Measurements from ENCODE around the gene CEACAM21.

The CEACAM21 gene

GRCh38 chr19:41617941-41618730 lies 42.2 kb downstream of the CEACAM21 start:
- Histone ChIP-seq H3K4me1 (ENCODE audit: control insufficient read depth, insufficient read depth, low read length) (no peaks in the 10 kb centered on the region), H3K27me3 (ENCODE audit: control insufficient read depth, insufficient read depth, low read length) (no peaks in the 10 kb centered on the region), H3K27ac (ENCODE audit: low read depth, low read length) (no peak overlapping the region), H3K36me3 (ENCODE audit: control insufficient read depth, insufficient read depth, low read length) (no peaks in the 10 kb centered on the region), H3K9ac (ENCODE audit: low read length) (no peak overlapping the region), H3K4me3 (ENCODE audit: low read length) (no peak overlapping the region)

GRCh38 chr19:41619018-41619556 lies 43.1 kb downstream of the CEACAM21 start:
- Histone ChIP-seq H3K9ac (ENCODE audit: low read length) (no peak overlapping the region), H3K4me1 (ENCODE audit: control insufficient read depth, insufficient read depth, low read length) (no peaks in the 10 kb centered on the region), H3K27ac (ENCODE audit: low read depth, low read length) (no peak overlapping the region), H3K27me3 (ENCODE audit: control insufficient read depth, insufficient read depth, low read length) (no peaks in the 10 kb centered on the region), H3K4me3 (ENCODE audit: low read length) (no peak overlapping the region), H3K36me3 (ENCODE audit: control insufficient read depth, insufficient read depth, low read length) (no peaks in the 10 kb centered on the region)

- Histone ChIP-seq H3K4me1 (ENCODE audit: control insufficient read depth, insufficient read depth, low read length) (no peaks in the 10 kb centered on the region), H3K27me3 (ENCODE audit: control insufficient read depth, insufficient read depth, low read length) (no peaks in the 10 kb centered on the region), H3K4me3 (ENCODE audit: low read length) (no peak overlapping the region), H3K9ac (ENCODE audit: low read length) (no peak overlapping the region), H3K36me3 (ENCODE audit: control insufficient read depth, insufficient read depth, low read length) (no peaks in the 10 kb centered on the region), H3K27ac (ENCODE audit: low read depth, low read length) (no peak overlapping the region)
Observed at GRCh38 chr19:41620171-41620570, 44.2 kb downstream of the CEACAM21 start.

- Histone ChIP-seq H3K4me1 (ENCODE audit: control insufficient read depth, insufficient read depth, low read length) (no peaks in the 10 kb centered on the region), H3K4me3 (ENCODE audit: low read length) (no peak overlapping the region), H3K27me3 (ENCODE audit: control insufficient read depth, insufficient read depth, low read length) (no peaks in the 10 kb centered on the region), H3K27ac (ENCODE audit: low read depth, low read length) (no peak overlapping the region), H3K36me3 (ENCODE audit: control insufficient read depth, insufficient read depth, low read length) (no peaks in the 10 kb centered on the region), H3K9ac (ENCODE audit: low read length) (no peak overlapping the region)
Observed at GRCh38 chr19:41621226-41621625, 45.3 kb downstream of the CEACAM21 start.

GRCh38 chr19:41621654-41622053 lies 45.7 kb downstream of the CEACAM21 start:
- no peak overlapping the region for H3K4me3 ChIP-seq (ENCODE audit: low read length)
- no peaks in the 10 kb centered on the region for H3K27me3 ChIP-seq (ENCODE audit: control insufficient read depth, insufficient read depth, low read length)
- no peak overlapping the region for H3K27ac ChIP-seq (ENCODE audit: low read depth, low read length)
- no peak overlapping the region for H3K9ac ChIP-seq (ENCODE audit: low read length)
- no peaks in the 10 kb centered on the region for H3K36me3 ChIP-seq (ENCODE audit: control insufficient read depth, insufficient read depth, low read length)
- no peaks in the 10 kb centered on the region for H3K4me1 ChIP-seq (ENCODE audit: control insufficient read depth, insufficient read depth, low read length)

- H3K36me3 ChIP-seq (ENCODE audit: control insufficient read depth, insufficient read depth, low read length) = no peaks in the 10 kb centered on the region
- H3K27ac ChIP-seq (ENCODE audit: low read depth, low read length) = no peak overlapping the region
- H3K4me1 ChIP-seq (ENCODE audit: control insufficient read depth, insufficient read depth, low read length) = no peaks in the 10 kb centered on the region
- no peaks in the 10 kb centered on the region for H3K27me3 ChIP-seq (ENCODE audit: control insufficient read depth, insufficient read depth, low read length)
- H3K4me3 ChIP-seq (ENCODE audit: low read length) = no peak overlapping the region
- H3K9ac ChIP-seq (ENCODE audit: low read length) = no peak overlapping the region
Observed at GRCh38 chr19:41623360-41623759, 47.4 kb downstream of the CEACAM21 start.

- H3K9ac ChIP-seq (ENCODE audit: low read length) = no peak overlapping the region
- H3K36me3 ChIP-seq (ENCODE audit: control insufficient read depth, insufficient read depth, low read length) = no peaks in the 10 kb centered on the region
- no peak overlapping the region for H3K4me3 ChIP-seq (ENCODE audit: low read length)
- no peaks in the 10 kb centered on the region for H3K27me3 ChIP-seq (ENCODE audit: control insufficient read depth, insufficient read depth, low read length)
- no peaks in the 10 kb centered on the region for H3K4me1 ChIP-seq (ENCODE audit: control insufficient read depth, insufficient read depth, low read length)
- H3K27ac ChIP-seq (ENCODE audit: low read depth, low read length) = no peak overlapping the region
Observed at GRCh38 chr19:41624515-41624914, 48.5 kb downstream of the CEACAM21 start.

- Histone ChIP-seq H3K27me3 (ENCODE audit: control insufficient read depth, insufficient read depth, low read length) (no peaks in the 10 kb centered on the region), H3K4me3 (ENCODE audit: low read length) (no peak overlapping the region), H3K27ac (ENCODE audit: low read depth, low read length) (no peak overlapping the region), H3K9ac (ENCODE audit: low read length) (no peak overlapping the region), H3K4me1 (ENCODE audit: control insufficient read depth, insufficient read depth, low read length) (no peaks in the 10 kb centered on the region), H3K36me3 (ENCODE audit: control insufficient read depth, insufficient read depth, low read length) (no peaks in the 10 kb centered on the region)
Observed at GRCh38 chr19:41624937-41625336, 49.0 kb downstream of the CEACAM21 start.

GRCh38 chr19:41626278-41626677 lies 50.3 kb downstream of the CEACAM21 start:
- Histone ChIP-seq H3K9ac (ENCODE audit: low read length) (no peak overlapping the region), H3K4me3 (ENCODE audit: low read length) (no peak overlapping the region), H3K4me1 (ENCODE audit: control insufficient read depth, insufficient read depth, low read length) (no peaks in the 10 kb centered on the region), H3K27ac (ENCODE audit: low read depth, low read length) (no peak overlapping the region), H3K27me3 (ENCODE audit: control insufficient read depth, insufficient read depth, low read length) (no peaks in the 10 kb centered on the region), H3K36me3 (ENCODE audit: control insufficient read depth, insufficient read depth, low read length) (no peaks in the 10 kb centered on the region)

- H3K27me3 ChIP-seq (ENCODE audit: control insufficient read depth, insufficient read depth, low read length) = no peaks in the 10 kb centered on the region
- H3K36me3 ChIP-seq (ENCODE audit: control insufficient read depth, insufficient read depth, low read length) = no peaks in the 10 kb centered on the region
- no peak within 1 kb of the TSS for H3K9ac ChIP-seq (ENCODE audit: low read length)
- H3K4me3 ChIP-seq (ENCODE audit: low read length) = no peak within 1 kb of the TSS
- no peak within 1 kb of the TSS for H3K27ac ChIP-seq (ENCODE audit: low read depth, low read length)
- no peaks in the 10 kb centered on the region for H3K4me1 ChIP-seq (ENCODE audit: control insufficient read depth, insufficient read depth, low read length)
Observed at GRCh38 chr19:41626877-41627276, 50.9 kb downstream of the CEACAM21 start, which contains the start of gene CEACAM4. Gene CEACAM4, minus strand, starts transcription at chr19:41627074. Its CDS starts 111 bp downstream, at chr19:41626963.

GRCh38 chr19:41627966-41628675 lies 52.2 kb downstream of the CEACAM21 start:
- no peaks in the 10 kb centered on the region for H3K27me3 ChIP-seq (ENCODE audit: control insufficient read depth, insufficient read depth, low read length)
- H3K4me3 ChIP-seq (ENCODE audit: low read length) = no peak overlapping the region
- H3K36me3 ChIP-seq (ENCODE audit: control insufficient read depth, insufficient read depth, low read length) = no peaks in the 10 kb centered on the region
- no peak overlapping the region for H3K9ac ChIP-seq (ENCODE audit: low read length)
- no peaks in the 10 kb centered on the region for H3K4me1 ChIP-seq (ENCODE audit: control insufficient read depth, insufficient read depth, low read length)
- no peak overlapping the region for H3K27ac ChIP-seq (ENCODE audit: low read depth, low read length)

All from rectal smooth muscle tissue (tissue), 1 donor.